ENCODE results near the gene SVIL.
A peak's percentile ranks its signal among the peaks of the same experiment; 100 is the strongest.

Gene SVIL

GRCh38 chr10:29603223-29603896 lies 31.4 kb downstream of the SVIL start:
- H3K4me3 ChIP-seq (ENCODE audit: insufficient read depth in 1 of 2, low read depth in 1 of 2, low read length in 2 of 2): no peak overlapping the region
- no peak overlapping the region for H2BK120ac ChIP-seq (ENCODE audit: low read depth, low read length)
- peaks cover 8% of the 10 kb centered on the region for H3K4me1 ChIP-seq (ENCODE audit: control insufficient read depth, insufficient read depth, low read depth, low read length)
- peaks cover 15 to 17% of the 10 kb centered on the region in 2 experiments for H3K36me3 ChIP-seq (ENCODE audit: control insufficient read depth in 1 of 2, insufficient read depth in 2 of 2, low read depth in 1 of 2, low read length in 2 of 2)
- no peak overlapping the region for H3K4me2 ChIP-seq (ENCODE audit: low read length, poor library complexity, severe bottlenecking)
- no peak overlapping the region for H2BK12ac ChIP-seq (ENCODE audit: low read length in 2 of 2)
- H2BK5ac ChIP-seq (ENCODE audit: low read depth, low read length, poor library complexity, severe bottlenecking): no peak overlapping the region
- no peaks in the 10 kb centered on the region for H3K9me3 ChIP-seq (ENCODE audit: control insufficient read depth, low read length)
- no peaks in the 10 kb centered on the region for H3K27me3 ChIP-seq (ENCODE audit: control insufficient read depth in 1 of 2, insufficient read depth in 1 of 2, low read length in 2 of 2)
- H3K27ac ChIP-seq (ENCODE audit: low read length, poor library complexity, severe bottlenecking): no peak overlapping the region
- H3K14ac ChIP-seq (ENCODE audit: low read length in 2 of 2): no peak overlapping the region
- peaks cover 16% of the 10 kb centered on the region for H3K79me1 ChIP-seq (replicated peaks; ENCODE audit: low read length, poor library complexity, severe bottlenecking)
- no CpG with 5 or more reads among the region's 3 CpGs for WGBS
- no peak for DNase-seq
- no peak overlapping the region for H2AFZ ChIP-seq (ENCODE audit: low read depth, low read length)
- no peak overlapping the region for H2BK15ac ChIP-seq (ENCODE audit: low read depth, poor library complexity, severe bottlenecking)
- no peak overlapping the region for H3K23ac ChIP-seq (ENCODE audit: low read length in 2 of 2)
- H3K4ac ChIP-seq (ENCODE audit: low read depth in 1 of 2, low read length in 2 of 2): no peak overlapping the region
- H4K8ac ChIP-seq (ENCODE audit: low read length): no peak overlapping the region
- no peak overlapping the region for H3K18ac ChIP-seq (ENCODE audit: low read depth in 1 of 2, low read length in 2 of 2)
- H3K9ac ChIP-seq (ENCODE audit: low read length): no peak overlapping the region
- H4K91ac ChIP-seq (ENCODE audit: low read length): no peak overlapping the region
- no peak overlapping the region for H2AK5ac ChIP-seq (ENCODE audit: low read length, severe bottlenecking)

DNA sequence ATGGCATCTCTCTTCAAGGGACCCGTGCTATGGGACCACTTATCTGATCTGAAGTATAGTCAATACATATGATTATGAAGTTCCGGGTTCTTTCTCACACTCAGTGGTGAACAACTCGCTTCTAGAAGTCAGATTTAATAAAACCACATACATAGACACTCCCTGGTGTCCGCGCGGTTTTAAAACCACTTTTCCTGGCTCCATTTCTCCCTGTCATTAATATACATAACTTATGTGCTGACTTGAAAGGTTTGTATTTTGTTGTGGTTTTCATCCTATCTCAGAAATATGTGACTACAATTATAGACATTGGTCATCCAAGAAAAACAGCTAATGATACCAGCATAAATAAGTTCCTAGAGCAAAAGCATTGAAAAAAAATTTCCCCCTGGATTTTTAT lies 34.0 kb downstream of the SVIL start:
- DNase-seq: no peak
- no peak overlapping the region for H2BK5ac ChIP-seq (ENCODE audit: low read depth, low read length, poor library complexity, severe bottlenecking)
- H3K4me2 ChIP-seq (ENCODE audit: low read length, poor library complexity, severe bottlenecking): no peak overlapping the region
- H2BK120ac ChIP-seq (ENCODE audit: low read depth, low read length): no peak overlapping the region
- H3K27me3 ChIP-seq (ENCODE audit: control insufficient read depth in 1 of 2, insufficient read depth in 1 of 2, low read length in 2 of 2): no peaks in the 10 kb centered on the region
- no peak overlapping the region for H2AK5ac ChIP-seq (ENCODE audit: low read length, severe bottlenecking)
- H3K23ac ChIP-seq (ENCODE audit: low read length in 2 of 2): no peak overlapping the region
- H3K79me1 ChIP-seq (replicated peaks; ENCODE audit: low read length, poor library complexity, severe bottlenecking): peaks cover 24% of the 10 kb centered on the region
- H2BK12ac ChIP-seq (ENCODE audit: low read length in 2 of 2): no peak overlapping the region
- H3K4ac ChIP-seq (ENCODE audit: low read depth in 1 of 2, low read length in 2 of 2): no peak overlapping the region
- no peak overlapping the region for H4K8ac ChIP-seq (ENCODE audit: low read length)
- no peak overlapping the region for H3K14ac ChIP-seq (ENCODE audit: low read length in 2 of 2)
- no peak overlapping the region for H3K9ac ChIP-seq (ENCODE audit: low read length)
- no peak overlapping the region for H4K91ac ChIP-seq (ENCODE audit: low read length)
- no peaks in the 10 kb centered on the region for H3K9me3 ChIP-seq (ENCODE audit: control insufficient read depth, low read length)
- peaks cover 7% of the 10 kb centered on the region for H3K4me1 ChIP-seq (ENCODE audit: control insufficient read depth, insufficient read depth, low read depth, low read length)
- peaks cover 23 to 24% of the 10 kb centered on the region in 2 experiments for H3K36me3 ChIP-seq (ENCODE audit: control insufficient read depth in 1 of 2, insufficient read depth in 2 of 2, low read depth in 1 of 2, low read length in 2 of 2)
- H3K18ac ChIP-seq (ENCODE audit: low read depth in 1 of 2, low read length in 2 of 2): no peak overlapping the region
- no peak overlapping the region for H3K27ac ChIP-seq (ENCODE audit: low read length, poor library complexity, severe bottlenecking)
- WGBS: 100% methylated on average over 3 of the region's 6 CpGs
- no peak overlapping the region for H2AFZ ChIP-seq (ENCODE audit: low read depth, low read length)
- no peak overlapping the region for H3K4me3 ChIP-seq (ENCODE audit: insufficient read depth in 1 of 2, low read depth in 1 of 2, low read length in 2 of 2)
- no peak overlapping the region for H2BK15ac ChIP-seq (ENCODE audit: low read depth, poor library complexity, severe bottlenecking)

DNA sequence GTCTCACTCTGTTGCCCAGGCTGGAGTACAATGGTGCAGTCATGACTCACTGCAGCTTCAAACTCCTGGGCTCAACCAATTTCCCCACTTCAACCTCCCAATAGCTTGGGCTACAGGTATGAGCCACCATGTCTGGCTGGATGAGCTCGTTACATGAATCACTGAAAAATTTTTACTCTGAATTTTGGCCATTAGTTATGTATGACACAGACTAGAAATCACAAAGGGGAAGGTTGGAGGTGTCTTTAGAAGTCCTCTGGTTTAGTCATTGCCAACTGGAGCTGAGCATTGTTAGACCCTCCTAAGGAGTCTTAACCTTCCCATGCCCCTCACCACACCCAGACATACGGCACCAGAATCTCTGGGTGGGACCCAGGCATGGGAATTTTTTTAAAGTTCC lies 34.7 kb downstream of the SVIL start:
- Histone ChIP-seq H3K4me2 (ENCODE audit: low read length, poor library complexity, severe bottlenecking) (no peak overlapping the region), H2AK5ac (ENCODE audit: low read length, severe bottlenecking) (no peak overlapping the region), H3K9me3 (ENCODE audit: control insufficient read depth, low read length) (no peaks in the 10 kb centered on the region), H3K18ac (ENCODE audit: low read depth in 1 of 2, low read length in 2 of 2) (no peak overlapping the region), H3K9ac (ENCODE audit: low read length) (no peak overlapping the region), H3K4me3 (ENCODE audit: insufficient read depth in 1 of 2, low read depth in 1 of 2, low read length in 2 of 2) (no peak overlapping the region), H3K4ac (ENCODE audit: low read depth in 1 of 2, low read length in 2 of 2) (no peak overlapping the region), H3K14ac (ENCODE audit: low read length in 2 of 2) (no peak overlapping the region), H3K79me1 (replicated peaks; ENCODE audit: low read length, poor library complexity, severe bottlenecking) (peaks cover 24% of the 10 kb centered on the region), H3K4me1 (ENCODE audit: control insufficient read depth, insufficient read depth, low read depth, low read length) (peaks cover 11% of the 10 kb centered on the region), H3K27me3 (ENCODE audit: control insufficient read depth in 1 of 2, insufficient read depth in 1 of 2, low read length in 2 of 2) (no peaks in the 10 kb centered on the region), H4K8ac (ENCODE audit: low read length) (no peak overlapping the region), H2AFZ (ENCODE audit: low read depth, low read length) (no peak overlapping the region), H2BK12ac (ENCODE audit: low read length in 2 of 2) (no peak overlapping the region), H4K91ac (ENCODE audit: low read length) (no peak overlapping the region), H3K36me3 (ENCODE audit: control insufficient read depth in 1 of 2, insufficient read depth in 2 of 2, low read depth in 1 of 2, low read length in 2 of 2) (peaks cover 29 to 30% of the 10 kb centered on the region in 2 experiments), H2BK5ac (ENCODE audit: low read depth, low read length, poor library complexity, severe bottlenecking) (no peak overlapping the region), H2BK120ac (ENCODE audit: low read depth, low read length) (no peak overlapping the region), H2BK15ac (ENCODE audit: low read depth, poor library complexity, severe bottlenecking) (no peak overlapping the region), H3K23ac (ENCODE audit: low read length in 2 of 2) (no peak overlapping the region), H3K27ac (ENCODE audit: low read length, poor library complexity, severe bottlenecking) (no peak overlapping the region)
- DNase-seq: no peak
- 100% methylated on average over 1 of the region's 2 CpGs for WGBS

DNA sequence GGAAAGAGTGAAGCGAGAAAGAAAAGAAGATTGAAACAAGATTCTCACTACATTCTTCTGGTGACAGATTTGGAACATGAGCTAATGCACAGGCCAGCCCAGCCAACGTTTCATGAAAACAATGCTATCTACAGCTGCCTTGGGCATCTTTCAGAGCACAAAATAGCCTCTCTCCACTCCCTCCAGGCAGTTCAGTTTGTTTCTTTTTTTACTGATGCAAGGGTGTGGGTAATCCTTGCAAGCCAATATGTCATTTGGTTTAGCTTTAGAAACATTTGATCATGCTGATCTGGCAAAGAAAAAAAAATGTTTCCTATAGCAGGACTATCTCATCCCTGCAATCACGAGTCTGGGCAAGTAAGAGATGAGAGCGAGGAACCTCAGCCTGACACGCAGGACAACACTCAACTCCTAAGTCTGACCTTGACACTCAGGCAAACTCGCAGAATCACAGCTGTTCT lies 35.9 kb downstream of the SVIL start:
- Histone ChIP-seq H3K4me2 (ENCODE audit: low read length, poor library complexity, severe bottlenecking) (no peak overlapping the region), H3K4me3 (ENCODE audit: insufficient read depth in 1 of 2, low read depth in 1 of 2, low read length in 2 of 2) (peak overlapping the region in 1 of 2 experiments; percentile 38), H2BK15ac (ENCODE audit: low read depth, poor library complexity, severe bottlenecking) (no peak overlapping the region), H2AK5ac (ENCODE audit: low read length, severe bottlenecking) (no peak overlapping the region), H3K27ac (ENCODE audit: low read length, poor library complexity, severe bottlenecking) (peak overlapping the region; percentile 15), H2BK120ac (ENCODE audit: low read depth, low read length) (no peak overlapping the region), H3K36me3 (ENCODE audit: control insufficient read depth in 1 of 2, insufficient read depth in 2 of 2, low read depth in 1 of 2, low read length in 2 of 2) (peaks cover 32 to 34% of the 10 kb centered on the region in 2 experiments), H3K14ac (ENCODE audit: low read length in 2 of 2) (no peak overlapping the region), H2AFZ (ENCODE audit: low read depth, low read length) (no peak overlapping the region), H3K9me3 (ENCODE audit: control insufficient read depth, low read length) (no peaks in the 10 kb centered on the region), H3K79me1 (replicated peaks; ENCODE audit: low read length, poor library complexity, severe bottlenecking) (peaks cover 22% of the 10 kb centered on the region), H2BK5ac (ENCODE audit: low read depth, low read length, poor library complexity, severe bottlenecking) (no peak overlapping the region), H4K91ac (ENCODE audit: low read length) (no peak overlapping the region), H3K23ac (ENCODE audit: low read length in 2 of 2) (no peak overlapping the region), H3K4me1 (ENCODE audit: control insufficient read depth, insufficient read depth, low read depth, low read length) (peaks cover 14% of the 10 kb centered on the region), H3K27me3 (ENCODE audit: control insufficient read depth in 1 of 2, insufficient read depth in 1 of 2, low read length in 2 of 2) (no peaks in the 10 kb centered on the region), H3K18ac (ENCODE audit: low read depth in 1 of 2, low read length in 2 of 2) (no peak overlapping the region), H2BK12ac (ENCODE audit: low read length in 2 of 2) (no peak overlapping the region), H3K9ac (ENCODE audit: low read length) (peak overlapping the region; percentile 82), H3K4ac (ENCODE audit: low read depth in 1 of 2, low read length in 2 of 2) (no peak overlapping the region), H4K8ac (ENCODE audit: low read length) (no peak overlapping the region)
- peak; percentile 51 for DNase-seq
- WGBS: 85% methylated on average over 5 of the region's 6 CpGs
